Posterior cingulate gyrus (tissue), 11 donors: ENCODE measurements around the gene TOX3.

Experiments
- DNase-seq, 10 donors: peaks; one replicate each; pipeline versions ENCODE4 v3.0.0 to v3.0.0-alpha.2; 2020 to 2021; ENCODE audit warnings: mixed read lengths in 3 of 10
- intact Hi-C: fragments of 100-400 bp; cut with DNase I; formaldehyde crosslinking; loops from one replicate; pipeline ENCODE4 v1.15.1; 2023

TOX3 gene

DNA sequence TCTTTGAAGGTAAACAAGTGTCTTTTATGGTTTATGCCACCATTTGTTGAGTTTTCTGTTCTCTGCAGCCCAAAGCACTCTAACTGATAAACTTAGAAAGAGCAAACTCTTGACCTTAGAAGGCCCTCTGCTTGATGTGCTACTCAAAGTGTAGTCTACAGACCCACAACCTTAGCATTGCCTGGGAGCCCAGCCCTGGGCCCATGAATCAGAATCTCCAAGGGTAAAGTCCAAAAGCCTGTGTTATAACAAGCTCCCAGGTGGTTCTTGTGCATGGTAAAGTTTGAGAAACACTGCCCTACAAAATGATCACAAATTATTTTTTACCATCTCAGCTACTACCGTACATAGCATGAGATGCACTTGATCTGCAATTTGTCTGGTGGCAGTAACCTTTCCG, 6.0 kb downstream of the TOX3 start:
- intact Hi-C loops = loop anchor here (10.0 kb wide), 1 partner anchor 76 kb away; no protein-coding TSS in a partner anchor
- DNase-seq = no peak

DNA sequence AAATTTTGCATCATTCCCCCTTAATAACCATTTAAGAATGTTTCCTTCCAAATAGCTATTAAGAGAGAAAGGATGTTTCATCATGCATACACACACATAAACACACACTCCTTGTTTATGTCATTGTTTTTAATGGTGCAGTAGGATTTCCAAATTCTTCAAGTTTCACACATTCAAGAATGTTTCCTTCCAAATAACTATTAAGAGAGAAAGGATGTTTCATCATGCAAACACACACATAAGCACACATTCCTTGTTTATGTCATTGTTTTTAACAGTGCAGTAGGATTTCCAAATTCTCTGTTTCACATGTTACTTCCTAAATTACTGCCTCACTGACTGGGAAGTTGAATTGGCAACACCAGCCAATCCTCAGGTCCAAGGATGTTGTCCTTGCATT, 7.8 kb downstream of the TOX3 start:
- no peak for DNase-seq
- intact Hi-C loops = no loop called here

DNA sequence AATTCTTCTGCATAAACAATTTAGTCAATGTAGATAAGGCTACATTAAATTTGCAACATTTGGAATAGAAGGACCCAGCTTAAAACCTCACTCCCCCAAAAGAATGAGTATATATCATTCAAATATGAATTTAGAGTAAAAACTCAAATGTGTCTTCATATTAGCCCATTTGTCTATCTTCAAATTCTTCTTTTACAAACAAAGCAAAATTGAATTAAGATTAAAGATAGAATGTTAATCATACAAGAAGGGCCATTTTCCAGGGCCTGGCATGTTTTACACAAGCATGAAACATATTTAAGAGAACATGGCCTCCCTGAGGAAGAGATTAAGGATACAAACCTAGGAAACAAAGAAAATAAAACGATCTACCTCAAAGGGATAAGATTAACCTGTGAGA, 8.4 kb downstream of the TOX3 start:
- DNase-seq = no peak
- intact Hi-C loops = no loop called here

DNA sequence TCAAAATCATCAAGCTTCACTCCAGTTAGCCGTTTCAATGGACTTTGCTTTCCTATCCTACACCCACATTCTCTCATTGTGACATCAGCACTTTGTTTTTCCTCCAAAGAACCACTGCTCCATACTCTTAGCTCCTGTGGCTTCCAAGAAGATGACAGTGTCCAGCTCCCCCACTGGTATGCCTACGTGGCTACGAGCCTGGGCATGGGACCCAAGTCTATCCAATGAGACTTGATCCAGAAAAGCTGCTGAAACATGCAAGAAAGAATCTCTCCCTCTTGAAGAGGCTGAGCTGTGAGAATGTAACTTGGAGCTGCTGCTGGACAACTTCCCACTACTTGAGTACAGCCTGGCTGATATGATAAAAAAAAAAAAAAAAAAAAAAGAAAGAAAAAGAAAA, 9.4 kb downstream of the TOX3 start:
- no peak for DNase-seq
- intact Hi-C loops = no loop called here

DNA sequence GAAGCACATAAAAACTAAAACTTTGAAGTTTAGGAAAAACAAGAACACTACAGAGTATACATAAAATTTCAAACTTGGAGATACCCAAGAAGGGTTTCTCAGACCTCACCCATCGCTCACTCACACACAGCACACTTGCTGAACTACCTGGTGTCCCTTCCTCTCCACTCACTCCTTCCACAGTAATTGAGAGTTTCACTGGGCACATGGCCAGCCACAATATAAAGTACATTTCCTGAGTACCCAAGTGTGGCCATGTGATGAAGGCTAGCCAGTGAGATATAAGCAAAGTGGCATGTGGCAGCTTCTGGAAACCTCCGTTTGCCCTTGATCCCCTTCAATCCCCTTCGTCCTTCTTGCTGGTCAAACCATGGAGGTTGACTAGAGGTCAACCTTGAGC, 11.9 kb downstream of the TOX3 start:
- intact Hi-C loops = no loop called here
- no peak for DNase-seq

DNA sequence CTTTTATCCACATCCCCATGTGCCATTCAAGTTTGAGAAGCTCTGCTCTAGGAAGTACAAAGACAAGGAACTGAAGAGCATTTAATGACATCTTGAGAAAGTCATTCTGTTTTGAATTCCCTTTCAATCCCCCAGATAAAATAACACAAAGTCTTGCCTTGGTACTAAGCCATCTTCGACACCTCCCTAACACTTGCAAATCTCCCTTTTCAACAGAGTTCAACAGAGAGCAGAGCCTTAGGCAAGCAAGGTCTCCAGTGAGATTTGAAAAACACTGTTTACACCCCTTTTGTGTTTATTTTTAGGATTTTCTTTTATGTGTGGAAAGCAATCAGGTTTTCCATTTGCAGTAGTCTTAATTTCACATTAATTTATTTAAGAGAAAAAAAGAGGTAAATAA, 13.6 kb downstream of the TOX3 start:
- intact Hi-C loops = no loop called here
- DNase-seq = no peak

DNA sequence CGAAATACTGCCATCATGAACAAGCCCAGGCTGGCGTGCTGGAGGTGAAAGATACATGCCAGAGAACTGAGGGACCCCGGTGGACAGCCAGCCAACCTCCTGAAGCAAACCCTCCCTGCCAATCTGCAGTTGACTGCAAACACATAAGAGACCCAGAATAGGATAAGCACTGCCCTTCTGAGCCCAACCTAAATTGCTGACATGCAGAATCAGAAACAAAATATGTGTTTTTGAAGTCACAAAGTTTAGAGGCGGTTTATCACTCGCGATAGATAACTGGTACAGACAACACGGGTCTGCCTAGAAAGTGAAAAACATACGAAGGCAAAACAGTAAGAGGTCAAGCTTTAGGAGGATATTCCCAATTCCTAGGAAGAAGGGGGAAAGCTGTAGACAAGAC, 14.6 kb downstream of the TOX3 start:
- intact Hi-C loops = no loop called here
- DNase-seq = no peak

DNA sequence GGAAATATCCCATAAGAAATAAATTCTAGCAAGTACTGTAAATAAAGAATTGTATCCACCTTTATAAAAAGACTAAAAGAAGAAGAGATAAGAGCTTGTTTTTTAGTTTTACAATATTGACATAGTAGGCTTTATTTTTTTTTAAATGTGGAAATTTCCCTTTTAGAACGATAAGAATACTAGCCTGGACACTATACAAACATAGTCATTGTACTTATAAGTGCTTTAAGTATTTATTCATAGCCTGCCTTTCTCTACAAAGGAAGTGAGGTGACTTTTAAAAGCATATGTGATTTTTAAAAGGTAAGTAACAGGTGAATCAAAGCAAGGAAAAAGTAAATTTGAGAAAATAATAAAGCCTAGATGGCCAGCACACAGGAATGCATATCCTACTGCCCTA, 17.7 kb downstream of the TOX3 start:
- no peak for DNase-seq
- intact Hi-C loops = no loop called here

DNA sequence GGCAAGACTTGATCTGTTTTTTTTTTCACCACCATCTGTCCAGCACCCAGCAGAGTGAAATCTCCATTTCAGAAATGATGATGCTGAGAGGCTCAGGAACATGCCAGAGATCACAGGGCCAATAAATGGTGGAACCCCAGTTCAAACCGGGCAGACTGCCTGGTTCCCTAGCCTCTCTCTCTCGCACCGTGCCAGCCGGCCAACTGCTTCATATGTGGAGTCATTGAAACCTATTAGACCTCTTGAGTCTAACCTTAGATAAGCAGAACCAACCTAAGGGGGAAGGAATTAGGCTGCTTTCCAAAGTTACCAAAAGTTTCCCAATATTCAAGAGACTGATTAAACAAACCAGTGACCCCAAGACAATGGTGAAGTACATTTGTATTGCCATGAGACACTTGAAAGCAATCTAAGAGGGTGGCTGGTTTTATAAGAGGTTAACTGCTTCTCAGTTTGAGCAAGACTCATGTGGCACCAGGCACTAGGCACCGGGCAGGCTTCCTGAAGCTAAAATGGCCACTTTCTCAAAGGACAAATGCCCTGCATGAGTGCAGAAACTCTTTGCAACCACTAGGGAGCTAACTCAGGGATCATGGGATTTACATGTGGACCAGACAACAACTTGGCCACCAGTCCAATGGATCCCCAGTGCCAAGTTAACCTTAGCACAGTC, 18.4 kb downstream of the TOX3 start:
- no peak for DNase-seq
- intact Hi-C loops = no loop called here

DNA sequence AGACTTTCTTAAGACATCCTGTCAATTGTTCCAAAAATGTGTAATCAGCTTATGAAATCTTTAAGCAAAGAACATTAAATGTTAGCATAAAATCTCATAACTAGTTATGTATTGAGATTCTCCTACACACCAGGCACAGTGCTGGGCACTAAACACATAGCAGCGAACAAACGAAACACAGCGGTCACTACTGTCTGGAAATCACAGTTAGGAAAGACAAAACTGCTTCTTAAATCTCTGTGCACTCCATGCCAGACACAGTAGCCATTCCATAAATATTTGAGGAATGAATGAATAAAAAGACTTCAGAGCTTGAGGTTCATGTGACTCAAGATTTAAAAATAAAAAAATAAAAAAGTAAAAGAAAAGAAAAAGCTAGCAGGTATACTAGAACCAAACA, 20.1 kb downstream of the TOX3 start:
- intact Hi-C loops = no loop called here
- DNase-seq = no peak

DNA sequence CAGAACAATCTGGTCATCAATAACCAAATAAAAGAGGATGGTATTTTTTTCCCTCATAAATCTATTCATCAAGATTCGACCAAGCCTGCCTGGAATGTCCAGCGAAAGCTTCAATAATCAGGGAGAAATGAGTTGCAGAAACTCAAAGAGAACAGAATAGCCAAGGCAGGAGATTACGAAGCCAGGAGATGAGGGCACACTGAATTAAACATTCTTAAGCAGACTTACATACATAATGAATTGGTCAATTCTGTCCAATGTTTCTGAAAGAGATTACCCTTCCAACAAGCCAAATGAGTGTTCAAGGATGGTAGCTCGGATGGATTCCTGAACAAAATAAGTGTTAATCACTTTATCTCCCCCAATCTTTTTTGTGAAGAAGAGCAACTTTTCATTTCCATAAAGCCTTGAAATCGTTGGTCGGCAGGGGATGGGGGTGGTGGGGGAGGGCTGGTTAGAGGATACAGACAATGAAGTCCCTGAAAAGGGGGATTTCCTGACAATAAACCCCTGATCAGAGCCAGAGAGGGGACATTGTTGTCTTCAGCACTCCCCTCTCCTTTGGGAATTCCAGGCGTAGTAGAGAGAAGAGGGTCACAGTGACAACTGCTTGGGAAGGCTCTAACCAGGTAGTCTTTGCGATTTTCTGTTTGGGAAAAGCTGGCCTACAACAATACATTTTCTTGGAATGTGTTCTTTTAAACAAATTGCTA, 20.7 kb downstream of the TOX3 start:
- no peak for DNase-seq
- intact Hi-C loops = no loop called here

DNA sequence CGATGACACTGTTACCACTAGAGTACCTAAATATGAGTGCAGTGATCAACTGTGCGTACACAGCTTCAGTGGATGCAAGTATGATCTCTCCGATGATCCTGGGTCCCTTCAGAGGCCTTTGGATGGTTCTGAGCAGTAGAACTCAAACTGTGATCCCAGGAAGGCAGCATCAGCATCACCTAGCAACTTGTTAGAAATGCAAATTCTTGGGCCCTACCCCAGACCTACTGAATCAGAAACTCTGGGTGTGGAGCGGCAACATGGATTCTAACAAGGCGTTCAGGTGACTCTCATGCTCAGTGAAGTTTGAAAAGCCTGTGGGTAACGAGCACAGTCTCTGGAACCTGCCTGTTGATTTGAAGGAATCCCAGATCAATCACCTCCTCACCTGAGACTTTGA, 25.4 kb downstream of the TOX3 start:
- intact Hi-C loops = no loop called here

DNA sequence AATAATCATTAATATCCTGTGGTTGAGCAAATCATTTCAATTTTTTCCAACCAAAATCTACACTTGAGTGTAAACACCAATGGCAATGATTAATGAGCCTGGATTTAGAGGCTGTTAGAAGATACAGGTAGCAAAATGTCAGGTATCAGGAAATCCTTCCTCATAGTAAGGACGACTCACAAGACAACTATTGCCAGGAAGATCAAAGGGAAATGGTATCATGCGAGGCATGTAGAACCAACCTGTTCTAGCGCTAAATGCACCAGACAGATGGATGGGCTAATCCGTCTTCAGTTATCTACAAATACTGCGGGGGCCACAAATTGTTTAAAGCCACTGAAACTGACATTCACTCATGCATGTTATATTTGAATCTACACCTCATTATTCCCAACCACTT, 28.1 kb downstream of the TOX3 start:
- intact Hi-C loops = no loop called here
- DNase-seq = no peak

More for the DNA sequence above, 25.4 kb downstream of the TOX3 start:
- no peak for DNase-seq

DNA sequence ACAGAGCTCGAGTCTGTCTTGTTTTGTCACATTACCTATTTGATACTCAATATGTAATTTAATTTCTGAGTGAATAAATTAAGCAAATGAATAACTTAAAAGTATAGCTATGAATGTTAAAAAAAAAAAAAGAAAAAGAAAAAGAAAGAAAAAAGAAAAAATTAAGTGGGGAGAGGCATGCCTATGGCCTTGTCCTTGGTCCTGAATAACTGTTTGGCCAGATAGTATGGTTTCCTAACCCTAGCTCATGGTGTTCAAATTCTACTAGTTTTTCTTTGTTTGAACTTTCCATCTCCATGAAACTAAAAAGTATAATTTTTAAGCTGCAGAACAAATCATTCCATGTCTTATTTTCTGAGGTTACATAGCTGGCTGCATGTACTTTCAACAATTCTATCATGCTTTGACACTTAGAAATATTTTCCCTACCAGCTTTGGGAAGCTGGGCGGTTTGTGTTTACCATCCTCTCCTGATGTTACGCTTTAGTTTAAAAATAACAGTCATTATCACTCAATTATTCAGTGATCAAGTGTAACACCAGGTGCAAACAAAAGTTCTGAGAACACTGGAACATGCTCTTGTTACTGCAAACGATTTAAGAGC, 31.8 kb downstream of the TOX3 start:
- intact Hi-C loops = no loop called here
- no peak for DNase-seq

DNA sequence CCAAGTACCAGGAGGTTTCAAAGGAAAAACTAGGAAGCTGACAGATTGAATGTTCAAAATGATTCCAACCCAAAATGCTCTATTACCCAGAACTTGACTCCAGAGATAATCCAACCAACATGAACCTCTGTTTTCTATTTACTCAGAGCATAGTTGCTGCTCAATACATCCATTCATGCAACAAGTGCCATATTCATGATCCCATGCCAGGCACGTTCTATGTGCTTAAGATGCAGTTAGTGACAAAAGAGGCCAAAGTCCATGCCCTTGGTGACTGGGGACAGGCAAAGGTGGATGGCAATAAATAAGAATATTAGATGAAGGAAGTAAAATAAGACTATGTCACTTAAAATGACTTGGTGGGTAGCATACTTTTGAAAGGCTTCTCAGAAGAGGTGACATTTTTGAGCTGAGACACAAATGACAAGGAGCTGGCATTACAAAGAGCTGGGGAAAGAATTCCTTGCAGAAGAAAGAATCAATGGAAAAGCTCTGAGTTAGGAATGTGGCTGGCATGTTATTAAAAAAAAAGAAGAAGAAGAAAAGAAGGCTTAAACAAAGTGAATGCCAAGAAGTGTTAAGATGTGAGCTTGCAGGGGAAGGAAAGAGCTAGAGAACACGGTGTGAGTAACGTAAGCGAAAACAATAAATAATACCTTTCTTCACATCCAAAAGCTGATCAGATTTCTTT, 34.5 kb downstream of the TOX3 start:
- intact Hi-C loops = no loop called here

DNA sequence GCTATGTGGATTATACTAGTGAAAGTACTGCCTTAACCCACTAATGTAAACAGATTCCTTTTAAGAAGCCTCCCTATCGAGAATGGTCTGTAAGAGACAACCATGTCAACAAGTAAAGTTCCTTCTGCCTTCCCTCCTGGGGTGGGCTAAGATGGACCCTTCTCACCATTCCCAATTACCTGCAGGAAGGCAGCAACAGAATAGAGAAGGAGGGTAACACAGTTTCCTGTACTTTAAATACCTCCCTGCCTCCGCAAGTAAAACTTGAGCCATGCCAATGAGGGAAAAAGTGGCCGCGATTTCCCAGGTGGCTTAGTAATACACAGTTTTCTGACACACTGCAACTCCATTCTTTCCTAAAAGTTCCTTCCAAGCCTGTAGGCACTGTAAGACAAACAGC, 45.2 kb downstream of the TOX3 start:
- no peak for DNase-seq
- intact Hi-C loops = no loop called here

More for the DNA sequence above, 34.5 kb downstream of the TOX3 start:
- no peak for DNase-seq

DNA sequence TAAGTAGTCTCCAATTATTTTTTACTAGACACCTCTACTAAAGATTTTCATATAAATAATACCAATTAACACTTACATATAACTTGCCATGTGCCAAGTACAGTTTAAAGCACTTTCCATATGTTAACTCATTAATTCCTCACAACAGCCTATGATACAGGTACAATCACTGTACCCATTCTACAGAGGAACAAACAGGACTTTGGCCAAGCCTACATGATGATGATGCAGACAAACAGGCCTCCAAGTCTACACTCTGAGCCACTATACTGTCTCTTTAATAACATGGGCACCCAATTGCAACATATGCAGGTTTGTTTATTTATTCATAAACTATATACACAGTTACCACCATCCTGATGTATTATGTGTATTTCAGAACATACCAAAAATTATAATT, 46.0 kb downstream of the TOX3 start:
- DNase-seq = no peak
- intact Hi-C loops = no loop called here

DNA sequence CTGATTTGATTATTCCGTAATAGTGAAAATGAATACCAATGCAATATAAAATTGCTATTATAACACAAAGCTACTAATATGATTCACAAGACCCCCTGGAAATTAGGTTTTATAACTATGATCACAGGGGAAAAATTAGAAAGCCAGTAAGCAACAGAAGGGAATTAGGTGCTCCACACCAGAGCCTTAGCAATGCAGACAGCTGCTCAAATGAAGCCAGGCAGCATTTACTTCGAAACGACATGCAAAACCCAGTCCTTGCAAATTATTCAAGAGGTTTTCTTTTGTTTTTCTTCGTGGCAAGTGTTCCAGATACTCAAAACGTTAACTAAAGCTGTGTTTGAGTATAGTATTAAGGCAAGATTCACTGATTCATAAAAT, 47.9 kb downstream of the TOX3 start:
- intact Hi-C loops = no loop called here
- no peak for DNase-seq

DNA sequence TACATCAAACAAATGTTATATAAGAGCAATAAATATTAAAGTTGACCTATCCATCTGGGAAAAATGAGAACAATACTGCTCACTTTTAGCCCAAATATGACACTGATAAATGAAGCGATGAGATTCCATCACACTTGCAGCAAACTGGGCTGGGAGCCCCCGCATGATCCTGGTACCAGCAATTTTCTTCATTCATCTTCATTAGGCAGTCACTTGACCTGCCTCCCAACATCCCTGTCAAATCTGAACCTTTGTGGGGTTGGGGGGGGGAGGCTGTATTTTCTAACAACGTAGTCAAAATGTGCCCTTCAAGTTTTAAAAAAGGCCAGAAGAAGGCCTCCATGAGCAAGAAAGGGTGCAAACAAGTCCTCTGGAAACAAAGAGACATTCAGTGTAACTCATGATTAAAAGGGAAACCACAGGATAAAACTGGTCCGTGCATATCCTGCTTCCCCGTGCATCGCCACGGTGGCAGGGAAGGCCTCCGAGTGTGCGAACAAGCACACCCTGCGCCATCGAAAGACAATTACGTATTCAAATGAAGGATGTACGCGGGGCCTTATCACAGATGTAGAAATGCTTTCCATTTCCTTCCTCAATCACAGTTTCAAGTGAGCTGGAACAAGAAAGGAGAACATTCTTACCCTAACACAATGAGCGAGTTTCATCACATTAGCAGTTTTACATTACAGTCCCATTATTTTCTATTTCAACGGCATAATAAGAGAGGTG, 48.4 kb downstream of the TOX3 start:
- DNase-seq = peak in 6 of 10 donors; percentile 11 to 88 (median 19)
- intact Hi-C loops = no loop called here

DNA sequence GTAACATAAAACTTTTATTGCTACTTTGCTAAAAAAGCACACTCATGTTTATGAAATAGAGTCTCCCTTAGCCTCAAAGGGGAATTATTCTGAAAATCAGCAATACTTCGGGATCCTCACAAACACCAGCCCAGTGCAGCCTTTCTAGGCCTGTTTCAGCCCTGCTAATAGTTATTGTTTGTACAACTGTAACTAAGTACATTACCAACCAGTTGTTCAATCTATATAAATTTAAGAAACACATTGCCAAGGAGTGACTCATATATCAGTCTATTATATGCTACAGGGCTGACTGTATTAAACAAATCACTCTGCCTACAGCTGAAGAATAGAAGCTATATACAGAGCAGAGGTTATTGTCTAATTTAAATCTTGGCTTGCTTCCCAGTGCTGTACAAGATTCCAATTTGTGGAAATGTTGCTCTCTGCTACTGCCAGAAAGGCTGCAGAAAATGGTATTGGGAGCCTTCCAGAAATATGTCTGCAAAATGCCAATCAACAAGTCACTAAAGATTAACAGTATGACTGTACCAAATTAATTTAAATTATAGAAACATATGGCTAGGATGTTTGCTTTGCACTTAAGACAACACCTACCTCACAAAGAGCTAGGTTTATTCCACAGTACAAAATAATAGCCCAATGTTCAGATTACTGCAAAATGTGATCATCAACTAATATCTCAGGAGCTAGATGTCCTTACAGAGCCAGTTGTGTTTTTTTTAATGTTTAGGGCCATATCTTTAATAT, 49.7 kb downstream of the TOX3 start:
- intact Hi-C loops = no loop called here
- DNase-seq = no peak
